HEK293 (cell line): ENCODE results near the gene WARS2.

Experiments
- CTCF ChIA-PET: fragments of 350-600 bp; formaldehyde crosslinking; extraction: SDS; loops from one replicate; lab custom pipeline; 2021; ENCODE audit warnings: antibody characterized with exemption; lab: Yijun Ruan, JAX
- POLR2A ChIA-PET: fragments of 300-600 bp; formaldehyde crosslinking; extraction: SDS; loops from one replicate; lab custom pipeline; 2020; ENCODE audit warnings: antibody characterized with exemption, inconsistent platforms; lab: Yijun Ruan, JAX
- H3K27ac ChIP-seq: fragments of 200-500 bp; sonication (Bioruptor generic); 2 replicates; pipeline ENCODE4 v1.5.1; 2014; ENCODE audit warnings: low read depth, low read length, control low read depth, inconsistent platforms; ENCODE audit errors: extremely low read depth
- H3K36me3 ChIP-seq, 2 experiments: fragments of 200-500 bp in 1 of 2; sonication (Bioruptor generic) in 1 of 2; 1 replicate in 1 of 2; 2 replicates in 1 of 2; pipeline ENCODE4 v1.5.1; 2014 to 2017; ENCODE audit warnings: inconsistent platforms in 2 of 2, low read length in 2 of 2; ENCODE audit not compliant: control insufficient read depth in 2 of 2, insufficient read depth in 1 of 2
- H3K4me1 ChIP-seq: fragments of 200-500 bp; sonication (Bioruptor generic); 2 replicates; pipeline ENCODE4 v1.5.1; 2014; ENCODE audit warnings: mild to moderate bottlenecking, low read length, inconsistent platforms; ENCODE audit not compliant: control insufficient read depth, insufficient read depth
- H3K4me3 ChIP-seq: 2 replicates; pipeline ENCODE4 v1.5.1; 2011; ENCODE audit warnings: low read depth, mild to moderate bottlenecking, control low read depth, low read length, moderate library complexity
- H3K9me3 ChIP-seq: fragments of 200-500 bp; sonication (Bioruptor generic); 2 replicates; pipeline ENCODE4 v1.5.1; 2014; ENCODE audit warnings: low read depth, low read length, inconsistent platforms; ENCODE audit not compliant: control insufficient read depth, insufficient read depth
- KLF7 ChIP-seq: fragments of 450-650 bp; formaldehyde crosslinking; IDR thresholded peaks from 2 replicates; pipeline ENCODE4 v1.5.1; 2016; ENCODE audit warnings: missing biosample characterization, missing genetic modification characterization, borderline replicate concordance
- YY1 ChIP-seq: fragments of 450-650 bp; formaldehyde crosslinking; IDR thresholded peaks from 2 replicates; pipeline ENCODE4 v1.5.1; 2018; ENCODE audit warnings: missing biosample characterization, missing genetic modification characterization
- ZFP3 ChIP-seq: fragments of 450-650 bp; formaldehyde crosslinking; IDR thresholded peaks from 2 replicates; pipeline ENCODE4 v1.5.1; 2016; ENCODE audit warnings: low read depth, missing biosample characterization, missing genetic modification characterization
- ZFP41 ChIP-seq: fragments of 450-650 bp; formaldehyde crosslinking; IDR thresholded peaks from 2 replicates; pipeline ENCODE4 v1.5.1; 2016; ENCODE audit warnings: missing biosample characterization, missing genetic modification characterization, borderline replicate concordance
- ZNF2 ChIP-seq: fragments of 450-650 bp; formaldehyde crosslinking; IDR thresholded peaks from 2 replicates; pipeline ENCODE4 v1.5.1; 2016; ENCODE audit warnings: missing biosample characterization, missing genetic modification characterization
- ZNF302 ChIP-seq: fragments of 450-650 bp; formaldehyde crosslinking; IDR thresholded peaks from 2 replicates; pipeline ENCODE4 v1.5.1; 2016; ENCODE audit warnings: missing biosample characterization, missing genetic modification characterization, low read depth
- ZNF426 ChIP-seq: fragments of 450-650 bp; formaldehyde crosslinking; IDR thresholded peaks from 2 replicates; pipeline ENCODE4 v1.5.1; 2017; ENCODE audit warnings: missing biosample characterization, missing genetic modification characterization, mild to moderate bottlenecking, inconsistent platforms, moderate library complexity
- ZNF529 ChIP-seq: fragments of 450-650 bp; formaldehyde crosslinking; IDR thresholded peaks from 2 replicates; pipeline ENCODE4 v1.5.1; 2017; ENCODE audit warnings: missing genetic modification characterization, missing biosample characterization; ENCODE audit not compliant: insufficient replicate concordance
- ZNF585B ChIP-seq: fragments of 450-650 bp; formaldehyde crosslinking; IDR thresholded peaks from 2 replicates; pipeline ENCODE4 v1.5.1; 2016; ENCODE audit warnings: missing biosample characterization, missing genetic modification characterization
- ZNF660 ChIP-seq: fragments of 450-650 bp; IDR thresholded peaks from 2 replicates; pipeline ENCODE4 v1.5.1; 2018; ENCODE audit warnings: missing biosample characterization, mild to moderate bottlenecking, missing genetic modification characterization
- TF ChIP-seq, protein P1 (sequence below): fragments of 450-650 bp; formaldehyde crosslinking; IDR thresholded peaks from 2 replicates; pipeline ENCODE4 v1.5.1; 2016; ENCODE audit warnings: missing biosample characterization, missing genetic modification characterization
- TF ChIP-seq, protein P2 (sequence below): fragments of 450-650 bp; IDR thresholded peaks from 2 replicates; pipeline ENCODE4 v1.5.1; 2018; ENCODE audit warnings: missing biosample characterization, missing genetic modification characterization
- TF ChIP-seq, protein P3 (sequence below): fragments of 450-650 bp; formaldehyde crosslinking; IDR thresholded peaks from 2 replicates; pipeline ENCODE4 v1.5.1; 2016; ENCODE audit warnings: missing biosample characterization, missing genetic modification characterization
- TF ChIP-seq, protein P4 (sequence below): fragments of 450-650 bp; formaldehyde crosslinking; conservative IDR thresholded peaks from 2 replicates; pipeline ENCODE4 v1.5.1; 2016; ENCODE audit warnings: low read depth, missing biosample characterization, missing genetic modification characterization
- TF ChIP-seq, protein P5 (sequence below): IDR thresholded peaks from 2 replicates; pipeline ENCODE4 v1.6.1; 2011; ENCODE audit warnings: mild to moderate bottlenecking, low read depth, low read length, borderline replicate concordance
- TF ChIP-seq, protein P6 (sequence below): fragments of 450-650 bp; formaldehyde crosslinking; IDR thresholded peaks from 2 replicates; pipeline ENCODE4 v1.5.1; 2016; ENCODE audit warnings: missing biosample characterization, missing genetic modification characterization, low read depth

Gene WARS2

DNA sequence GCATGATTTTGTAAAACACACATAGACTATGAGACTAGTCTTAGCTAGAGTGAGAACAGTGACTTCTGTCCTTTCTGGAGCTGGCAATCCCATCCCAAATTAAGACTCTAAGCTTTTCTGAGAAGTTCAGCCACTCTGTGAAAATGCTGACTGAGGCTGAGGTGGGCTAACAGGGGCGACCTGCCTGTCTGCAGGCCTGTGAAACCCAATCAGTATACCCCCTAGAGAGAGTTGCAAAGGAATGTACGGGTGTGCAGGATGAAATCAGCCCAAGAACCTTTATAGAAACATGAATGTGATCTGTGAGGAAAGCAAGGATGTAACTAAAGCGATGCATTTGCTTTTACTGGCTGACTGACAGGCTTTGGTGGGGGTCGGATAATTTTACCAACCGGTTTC lies 136.3 kb downstream of the WARS2 start:
- H3K4me3 ChIP-seq: no peak overlapping the region
- TF ChIP-seq ZNF426 (no peak), ZNF660 (tag by site-specific recombination) (no peak), KLF7 (tag by site-specific recombination) (no peak), ZNF2 (tag by site-specific recombination) (no peak), ZNF529 (tag by site-specific recombination) (no peak)
- TF ChIP-seq, protein P1, sequence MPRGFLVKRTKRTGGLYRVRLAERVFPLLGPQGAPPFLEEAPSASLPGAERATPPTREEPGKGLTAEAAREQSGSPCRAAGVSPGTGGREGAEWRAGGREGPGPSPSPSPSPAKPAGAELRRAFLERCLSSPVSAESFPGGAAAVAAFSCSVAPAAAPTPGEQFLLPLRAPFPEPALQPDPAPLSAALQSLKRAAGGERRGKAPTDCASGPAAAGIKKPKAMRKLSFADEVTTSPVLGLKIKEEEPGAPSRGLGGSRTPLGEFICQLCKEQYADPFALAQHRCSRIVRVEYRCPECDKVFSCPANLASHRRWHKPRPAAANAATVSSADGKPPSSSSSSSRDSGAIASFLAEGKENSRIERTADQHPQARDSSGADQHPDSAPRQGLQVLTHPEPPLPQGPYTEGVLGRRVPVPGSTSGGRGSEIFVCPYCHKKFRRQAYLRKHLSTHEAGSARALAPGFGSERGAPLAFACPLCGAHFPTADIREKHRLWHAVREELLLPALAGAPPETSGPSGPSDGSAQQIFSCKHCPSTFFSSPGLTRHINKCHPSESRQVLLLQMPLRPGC (tag by site-specific recombination): no peak
- TF ChIP-seq, protein P2, sequence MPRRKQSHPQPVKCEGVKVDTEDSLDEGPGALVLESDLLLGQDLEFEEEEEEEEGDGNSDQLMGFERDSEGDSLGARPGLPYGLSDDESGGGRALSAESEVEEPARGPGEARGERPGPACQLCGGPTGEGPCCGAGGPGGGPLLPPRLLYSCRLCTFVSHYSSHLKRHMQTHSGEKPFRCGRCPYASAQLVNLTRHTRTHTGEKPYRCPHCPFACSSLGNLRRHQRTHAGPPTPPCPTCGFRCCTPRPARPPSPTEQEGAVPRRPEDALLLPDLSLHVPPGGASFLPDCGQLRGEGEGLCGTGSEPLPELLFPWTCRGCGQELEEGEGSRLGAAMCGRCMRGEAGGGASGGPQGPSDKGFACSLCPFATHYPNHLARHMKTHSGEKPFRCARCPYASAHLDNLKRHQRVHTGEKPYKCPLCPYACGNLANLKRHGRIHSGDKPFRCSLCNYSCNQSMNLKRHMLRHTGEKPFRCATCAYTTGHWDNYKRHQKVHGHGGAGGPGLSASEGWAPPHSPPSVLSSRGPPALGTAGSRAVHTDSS (tag by site-specific recombination): no peak
- TF ChIP-seq, protein P3, sequence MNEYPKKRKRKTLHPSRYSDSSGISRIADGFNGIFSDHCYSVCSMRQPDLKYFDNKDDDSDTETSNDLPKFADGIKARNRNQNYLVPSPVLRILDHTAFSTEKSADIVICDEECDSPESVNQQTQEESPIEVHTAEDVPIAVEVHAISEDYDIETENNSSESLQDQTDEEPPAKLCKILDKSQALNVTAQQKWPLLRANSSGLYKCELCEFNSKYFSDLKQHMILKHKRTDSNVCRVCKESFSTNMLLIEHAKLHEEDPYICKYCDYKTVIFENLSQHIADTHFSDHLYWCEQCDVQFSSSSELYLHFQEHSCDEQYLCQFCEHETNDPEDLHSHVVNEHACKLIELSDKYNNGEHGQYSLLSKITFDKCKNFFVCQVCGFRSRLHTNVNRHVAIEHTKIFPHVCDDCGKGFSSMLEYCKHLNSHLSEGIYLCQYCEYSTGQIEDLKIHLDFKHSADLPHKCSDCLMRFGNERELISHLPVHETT (tag by site-specific recombination): no peak
- TF ChIP-seq, protein P4, sequence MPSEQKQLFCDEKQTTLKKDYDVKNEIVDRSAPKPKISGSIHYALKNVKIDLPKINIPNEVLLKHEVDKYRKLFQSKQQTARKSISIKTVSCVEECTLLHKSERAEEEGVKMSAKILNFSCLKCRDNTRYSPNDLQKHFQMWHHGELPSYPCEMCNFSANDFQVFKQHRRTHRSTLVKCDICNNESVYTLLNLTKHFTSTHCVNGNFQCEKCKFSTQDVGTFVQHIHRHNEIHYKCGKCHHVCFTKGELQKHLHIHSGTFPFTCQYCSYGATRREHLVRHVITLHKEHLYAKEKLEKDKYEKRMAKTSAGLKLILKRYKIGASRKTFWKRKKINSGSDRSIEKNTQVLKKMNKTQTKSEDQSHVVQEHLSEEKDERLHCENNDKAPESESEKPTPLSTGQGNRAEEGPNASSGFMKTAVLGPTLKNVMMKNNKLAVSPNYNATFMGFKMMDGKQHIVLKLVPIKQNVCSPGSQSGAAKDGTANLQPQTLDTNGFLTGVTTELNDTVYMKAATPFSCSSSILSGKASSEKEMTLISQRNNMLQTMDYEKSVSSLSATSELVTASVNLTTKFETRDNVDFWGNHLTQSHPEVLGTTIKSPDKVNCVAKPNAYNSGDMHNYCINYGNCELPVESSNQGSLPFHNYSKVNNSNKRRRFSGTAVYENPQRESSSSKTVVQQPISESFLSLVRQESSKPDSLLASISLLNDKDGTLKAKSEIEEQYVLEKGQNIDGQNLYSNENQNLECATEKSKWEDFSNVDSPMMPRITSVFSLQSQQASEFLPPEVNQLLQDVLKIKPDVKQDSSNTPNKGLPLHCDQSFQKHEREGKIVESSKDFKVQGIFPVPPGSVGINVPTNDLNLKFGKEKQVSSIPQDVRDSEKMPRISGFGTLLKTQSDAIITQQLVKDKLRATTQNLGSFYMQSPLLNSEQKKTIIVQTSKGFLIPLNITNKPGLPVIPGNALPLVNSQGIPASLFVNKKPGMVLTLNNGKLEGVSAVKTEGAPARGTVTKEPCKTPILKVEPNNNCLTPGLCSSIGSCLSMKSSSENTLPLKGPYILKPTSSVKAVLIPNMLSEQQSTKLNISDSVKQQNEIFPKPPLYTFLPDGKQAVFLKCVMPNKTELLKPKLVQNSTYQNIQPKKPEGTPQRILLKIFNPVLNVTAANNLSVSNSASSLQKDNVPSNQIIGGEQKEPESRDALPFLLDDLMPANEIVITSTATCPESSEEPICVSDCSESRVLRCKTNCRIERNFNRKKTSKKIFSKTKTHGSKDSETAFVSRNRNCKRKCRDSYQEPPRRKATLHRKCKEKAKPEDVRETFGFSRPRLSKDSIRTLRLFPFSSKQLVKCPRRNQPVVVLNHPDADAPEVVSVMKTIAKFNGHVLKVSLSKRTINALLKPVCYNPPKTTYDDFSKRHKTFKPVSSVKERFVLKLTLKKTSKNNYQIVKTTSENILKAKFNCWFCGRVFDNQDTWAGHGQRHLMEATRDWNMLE (tag by site-specific recombination): no peak
- TF ChIP-seq, all 188 proteins: peak for 0

DNA sequence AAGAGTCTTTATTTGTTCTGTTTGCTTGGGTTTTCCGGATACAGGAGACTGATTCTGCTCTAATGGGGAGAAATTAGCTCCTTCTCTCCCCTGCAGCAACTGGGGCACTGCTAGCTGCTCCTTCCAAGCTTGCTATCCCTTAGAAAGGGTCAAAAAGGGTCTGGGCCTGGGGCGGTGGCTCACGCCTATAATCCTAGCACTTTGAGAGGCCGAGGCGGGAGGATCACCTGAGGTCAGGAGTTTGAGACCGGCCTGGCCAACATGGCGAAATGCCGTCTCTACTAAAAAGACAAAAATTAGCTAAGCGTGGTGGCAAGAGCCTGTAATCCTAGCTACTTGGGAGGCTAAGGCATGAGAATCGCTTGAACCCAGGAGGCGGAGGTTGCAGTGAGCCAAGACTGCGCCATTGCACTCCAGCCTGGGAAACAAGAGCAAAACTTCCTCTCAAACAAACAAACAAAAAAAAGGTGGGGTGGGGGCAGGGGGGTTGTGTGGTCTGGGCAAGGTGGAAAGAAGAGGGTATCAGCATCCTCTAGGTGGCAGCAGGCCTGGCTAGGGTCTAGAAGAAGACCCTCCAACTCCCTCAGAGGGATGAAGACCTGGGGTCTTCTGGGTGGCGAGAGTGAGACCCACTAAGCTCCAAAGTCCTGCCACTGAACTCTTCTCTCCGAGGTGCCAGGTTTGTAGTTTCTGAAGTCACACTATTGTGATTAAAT lies 136.9 kb downstream of the WARS2 start:
- CTCF ChIA-PET: interaction anchor here (0.6 to 1.7 kb wide), 4 partner anchors 45 to 760 kb away, joined by 3 to 7 read pairs (median 5); no protein-coding TSS in a partner anchor
- H3K27ac ChIP-seq: no peak overlapping the region
- no peaks in the 10 kb centered on the region for H3K4me1 ChIP-seq
- H3K36me3 ChIP-seq: no peaks in the 10 kb centered on the region
- no peaks in the 10 kb centered on the region for H3K9me3 ChIP-seq
- POLR2A ChIA-PET: no interaction called here
- no peak overlapping the region for H3K4me3 ChIP-seq
- TF ChIP-seq ZNF302 (tag by site-specific recombination) (no peak), ZNF585B (tag by site-specific recombination) (no peak), YY1 (tag by site-specific recombination) (no peak), ZFP3 (tag by site-specific recombination) (no peak), ZFP41 (tag by site-specific recombination) (no peak)
- TF ChIP-seq, protein P5, sequence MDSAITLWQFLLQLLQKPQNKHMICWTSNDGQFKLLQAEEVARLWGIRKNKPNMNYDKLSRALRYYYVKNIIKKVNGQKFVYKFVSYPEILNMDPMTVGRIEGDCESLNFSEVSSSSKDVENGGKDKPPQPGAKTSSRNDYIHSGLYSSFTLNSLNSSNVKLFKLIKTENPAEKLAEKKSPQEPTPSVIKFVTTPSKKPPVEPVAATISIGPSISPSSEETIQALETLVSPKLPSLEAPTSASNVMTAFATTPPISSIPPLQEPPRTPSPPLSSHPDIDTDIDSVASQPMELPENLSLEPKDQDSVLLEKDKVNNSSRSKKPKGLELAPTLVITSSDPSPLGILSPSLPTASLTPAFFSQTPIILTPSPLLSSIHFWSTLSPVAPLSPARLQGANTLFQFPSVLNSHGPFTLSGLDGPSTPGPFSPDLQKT: no peak
- TF ChIP-seq, protein P1 (tag by site-specific recombination): no peak
- TF ChIP-seq, protein P6, sequence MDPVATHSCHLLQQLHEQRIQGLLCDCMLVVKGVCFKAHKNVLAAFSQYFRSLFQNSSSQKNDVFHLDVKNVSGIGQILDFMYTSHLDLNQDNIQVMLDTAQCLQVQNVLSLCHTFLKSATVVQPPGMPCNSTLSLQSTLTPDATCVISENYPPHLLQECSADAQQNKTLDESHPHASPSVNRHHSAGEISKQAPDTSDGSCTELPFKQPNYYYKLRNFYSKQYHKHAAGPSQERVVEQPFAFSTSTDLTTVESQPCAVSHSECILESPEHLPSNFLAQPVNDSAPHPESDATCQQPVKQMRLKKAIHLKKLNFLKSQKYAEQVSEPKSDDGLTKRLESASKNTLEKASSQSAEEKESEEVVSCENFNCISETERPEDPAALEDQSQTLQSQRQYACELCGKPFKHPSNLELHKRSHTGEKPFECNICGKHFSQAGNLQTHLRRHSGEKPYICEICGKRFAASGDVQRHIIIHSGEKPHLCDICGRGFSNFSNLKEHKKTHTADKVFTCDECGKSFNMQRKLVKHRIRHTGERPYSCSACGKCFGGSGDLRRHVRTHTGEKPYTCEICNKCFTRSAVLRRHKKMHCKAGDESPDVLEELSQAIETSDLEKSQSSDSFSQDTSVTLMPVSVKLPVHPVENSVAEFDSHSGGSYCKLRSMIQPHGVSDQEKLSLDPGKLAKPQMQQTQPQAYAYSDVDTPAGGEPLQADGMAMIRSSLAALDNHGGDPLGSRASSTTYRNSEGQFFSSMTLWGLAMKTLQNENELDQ (tag by site-specific recombination): no peak

More for the DNA sequence above, 136.3 kb downstream of the WARS2 start:
- Histone ChIP-seq H3K9me3 (no peaks in the 10 kb centered on the region), H3K27ac (no peak overlapping the region), H3K36me3 (no peaks in the 10 kb centered on the region), H3K4me1 (no peaks in the 10 kb centered on the region)
- ChIA-PET POLR2A (no interaction called here), CTCF (interaction anchor here (0.6 kb wide), 1 partner anchor 51 kb away, joined by 4 read pairs; no protein-coding TSS in a partner anchor)
